Measurements from ENCODE around the gene TP53I11.
A peak's percentile ranks its signal among the peaks of the same experiment; 100 is the strongest.

Gene TP53I11

DNA sequence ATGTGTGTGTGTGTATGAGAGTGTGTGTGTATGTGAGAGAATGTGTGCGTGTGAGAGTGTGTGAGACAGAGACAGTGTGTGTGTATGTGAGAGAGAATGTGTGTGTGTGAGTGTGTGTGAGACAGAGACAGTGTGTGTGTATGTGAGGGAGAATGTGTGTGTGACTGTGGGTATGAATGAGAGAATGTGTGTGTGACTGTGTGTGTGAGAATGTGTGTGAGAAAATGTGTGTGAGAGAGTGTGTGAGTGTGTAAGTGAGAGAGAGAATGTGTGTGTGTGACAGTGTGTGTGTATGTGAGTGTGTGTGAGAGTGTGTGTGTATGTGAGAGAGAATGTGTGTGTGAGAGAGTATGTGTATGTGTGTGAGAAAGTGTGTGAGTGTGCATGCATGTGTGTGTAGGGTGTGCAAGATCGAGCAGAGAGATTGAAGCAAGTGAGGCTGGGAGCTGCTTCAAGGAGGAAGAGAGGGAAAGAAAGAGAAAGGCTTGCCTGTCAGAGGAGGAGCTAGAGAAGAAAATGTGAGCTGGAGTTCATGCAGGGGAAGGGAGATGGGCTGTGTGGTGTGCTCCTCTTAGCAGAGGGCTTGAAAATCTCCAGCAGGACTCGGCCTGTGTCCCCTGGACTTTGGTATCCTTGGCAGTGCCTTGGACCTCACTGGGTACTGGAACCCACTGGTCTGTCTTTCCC lies 27.7 kb upstream of the TP53I11 start:
- no peak for DNase-seq

DNA sequence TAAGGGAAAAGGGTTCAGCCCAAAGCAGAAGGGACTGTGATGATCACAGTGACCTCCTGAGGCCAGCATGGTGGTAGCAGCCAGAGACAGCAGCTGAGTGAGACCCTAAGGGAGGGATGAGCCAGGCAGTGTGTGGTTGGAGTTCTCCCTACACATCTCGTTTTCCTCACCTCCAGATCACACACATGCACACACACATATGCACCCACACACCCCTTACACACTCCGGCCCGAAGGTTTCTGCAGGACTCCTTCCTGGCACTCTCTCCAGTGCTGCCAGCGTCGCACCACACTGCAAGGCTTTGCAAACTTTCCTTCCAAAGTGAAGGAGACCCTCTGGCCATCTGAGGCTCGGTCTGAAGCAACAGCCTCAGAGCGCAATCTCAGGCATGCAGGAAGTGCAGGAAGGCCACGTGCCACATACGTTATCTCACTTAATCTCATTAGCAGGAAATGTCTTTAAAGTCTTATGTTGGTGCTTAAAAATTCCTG lies 26.9 kb upstream of the TP53I11 start:
- no peak for DNase-seq

DNA sequence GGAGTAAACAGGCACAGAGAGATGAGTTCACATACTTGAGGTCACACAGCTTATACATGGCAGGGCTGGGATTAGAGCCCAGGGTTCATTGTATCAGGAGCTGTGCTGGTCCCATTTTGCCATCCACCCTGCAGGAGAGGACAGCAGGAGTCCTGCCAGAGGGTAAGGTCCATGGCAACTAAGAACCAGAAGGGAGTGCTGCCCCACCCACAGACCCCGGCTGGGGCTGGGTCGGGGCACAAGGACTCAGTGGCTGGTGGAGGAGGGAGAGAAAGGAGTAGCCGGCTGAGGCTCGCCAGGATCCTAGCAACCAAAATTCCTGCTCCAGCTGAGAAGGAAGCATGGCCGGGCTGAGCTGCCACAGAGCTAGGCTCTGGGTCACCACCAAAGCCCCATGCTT lies 25.9 kb upstream of the TP53I11 start:
- no peak for DNase-seq

DNA sequence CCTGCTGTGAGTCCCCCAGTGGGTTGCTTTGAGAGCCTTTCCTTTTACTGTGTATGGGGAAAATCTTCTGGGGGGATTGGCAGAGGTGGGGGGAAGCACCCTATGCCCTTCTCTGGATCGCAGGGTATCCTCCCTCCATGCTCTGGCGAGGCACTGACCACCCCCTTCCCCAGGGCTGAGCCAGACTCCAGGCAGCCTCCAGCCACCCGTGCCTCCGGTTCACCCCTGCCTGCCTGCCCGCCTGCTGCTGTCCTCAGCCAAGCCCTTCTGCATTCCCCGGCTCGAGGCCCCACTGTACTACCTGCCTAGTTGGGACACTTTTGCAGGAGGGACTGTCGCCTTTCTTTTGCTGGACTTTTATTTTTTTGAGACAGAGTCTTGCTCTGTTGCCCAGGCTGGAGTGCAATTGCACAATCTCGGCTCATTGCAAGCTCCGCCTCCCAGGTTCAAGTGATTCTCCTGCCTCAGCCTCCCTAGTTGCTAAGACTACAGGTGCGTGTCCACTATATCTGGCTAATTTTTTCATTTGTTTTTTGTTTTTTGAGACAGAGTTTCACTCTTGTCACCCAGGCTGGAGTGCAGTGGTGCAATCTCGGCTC lies 23.8 kb upstream of the TP53I11 start:
- no peak for DNase-seq

DNA sequence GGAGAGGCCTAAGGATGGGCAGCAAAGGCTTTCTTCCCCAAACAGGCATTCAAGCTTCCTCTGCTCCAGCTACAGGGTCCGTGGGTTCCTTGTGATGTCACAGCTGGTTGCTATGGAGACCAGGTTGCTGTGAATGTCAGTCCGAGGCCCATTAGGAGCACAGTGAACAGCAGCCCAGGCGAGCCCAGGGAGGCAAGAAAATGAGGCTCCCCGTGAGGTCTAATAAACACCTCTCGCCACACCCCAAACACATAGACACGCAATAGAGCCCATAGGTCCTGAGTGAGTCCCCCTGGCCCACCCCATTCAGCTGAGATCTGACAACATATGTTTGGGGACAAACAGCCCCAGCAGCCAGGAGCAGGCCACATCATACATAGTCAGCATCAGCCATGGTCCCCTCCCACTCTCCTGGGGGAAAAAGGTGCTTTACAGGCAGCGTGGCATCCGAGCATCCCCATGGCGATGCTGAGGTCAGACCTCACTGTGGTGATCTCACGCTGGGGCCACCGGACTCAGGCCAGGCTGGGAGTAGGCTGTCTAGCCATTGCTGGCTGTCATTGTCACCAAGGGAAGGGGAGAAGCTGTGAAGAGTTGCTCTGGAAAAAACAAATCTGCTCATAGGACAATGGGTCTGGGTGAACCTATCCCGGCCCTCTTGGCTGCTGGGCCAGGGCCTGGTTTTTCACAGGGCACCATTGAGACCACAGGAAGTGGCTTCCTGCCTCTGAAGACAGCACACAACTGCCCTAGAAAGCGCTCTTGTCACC lies 23.1 kb upstream of the TP53I11 start:
- DNase-seq: no peak

DNA sequence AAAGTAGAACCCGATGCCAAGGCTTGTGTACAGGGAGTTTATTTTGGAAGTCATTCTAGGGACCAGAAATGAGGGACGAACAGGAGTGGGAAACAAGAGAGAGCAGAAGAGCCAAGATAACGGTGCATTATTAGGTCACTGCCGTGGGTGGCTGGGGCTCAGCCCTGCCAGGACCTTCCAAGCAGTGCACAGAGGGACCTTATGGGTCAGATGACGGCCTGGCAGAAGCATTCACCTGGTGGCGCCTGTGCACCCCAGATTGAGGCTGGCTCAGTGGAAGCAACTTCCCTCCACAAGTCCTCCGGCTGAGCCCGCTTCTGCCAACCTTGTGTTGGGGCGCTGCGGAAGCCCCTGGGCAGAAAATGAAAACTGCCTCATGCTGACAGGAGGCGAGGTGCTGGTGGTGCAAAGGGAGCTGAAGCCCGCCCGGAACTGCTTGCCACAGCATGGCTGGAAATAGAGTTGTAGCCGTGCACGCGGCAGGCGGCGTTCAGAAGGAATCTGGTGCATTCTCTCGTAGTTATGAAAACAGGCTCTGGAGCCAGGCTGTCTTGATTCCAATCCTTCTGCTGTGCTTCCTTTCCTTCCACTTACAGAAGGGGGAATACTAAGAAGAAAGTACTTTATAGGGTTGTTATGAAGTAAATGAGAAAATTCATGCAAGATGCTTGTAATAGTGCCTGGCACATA lies 22.2 kb upstream of the TP53I11 start:
- DNase-seq: no peak

DNA sequence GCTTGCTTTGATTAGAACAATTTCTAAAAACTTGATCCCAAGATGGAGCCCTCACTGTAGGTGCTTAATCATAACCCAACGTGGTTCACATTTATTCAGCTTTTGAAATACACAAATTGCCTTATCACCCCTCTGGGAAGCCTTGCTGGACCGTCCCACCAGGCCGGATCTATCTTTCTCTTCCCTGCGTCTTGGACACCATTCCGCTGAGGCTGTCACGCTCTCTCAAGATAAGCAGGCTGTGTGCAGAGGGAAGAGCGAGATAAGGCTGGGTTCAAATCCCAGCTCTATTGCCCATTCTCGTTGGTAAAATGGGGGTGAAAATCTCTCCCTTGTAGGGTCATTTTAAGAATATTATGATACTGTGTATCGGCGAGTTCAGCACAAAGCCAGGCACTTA lies 20.5 kb upstream of the TP53I11 start:
- DNase-seq: no peak

DNA sequence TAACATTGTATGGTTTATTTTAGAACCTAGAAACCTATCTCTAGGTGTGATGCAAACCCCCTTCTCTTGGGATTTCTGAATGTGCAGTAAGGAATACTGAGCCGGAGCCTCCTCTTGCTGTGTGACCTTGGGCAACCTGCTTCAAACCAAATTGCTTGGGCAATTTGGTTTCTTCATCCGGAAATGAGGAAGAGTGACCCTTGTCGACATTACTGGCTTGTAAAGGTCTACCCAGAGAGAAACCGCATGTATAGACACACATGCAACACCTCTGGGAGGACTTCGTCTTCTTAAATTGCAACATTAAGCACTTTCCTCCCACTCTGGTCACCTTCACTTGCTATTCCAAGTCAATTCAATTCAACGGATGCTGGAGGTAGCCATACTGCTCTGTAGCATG lies 19.6 kb upstream of the TP53I11 start:
- no peak for DNase-seq

DNA sequence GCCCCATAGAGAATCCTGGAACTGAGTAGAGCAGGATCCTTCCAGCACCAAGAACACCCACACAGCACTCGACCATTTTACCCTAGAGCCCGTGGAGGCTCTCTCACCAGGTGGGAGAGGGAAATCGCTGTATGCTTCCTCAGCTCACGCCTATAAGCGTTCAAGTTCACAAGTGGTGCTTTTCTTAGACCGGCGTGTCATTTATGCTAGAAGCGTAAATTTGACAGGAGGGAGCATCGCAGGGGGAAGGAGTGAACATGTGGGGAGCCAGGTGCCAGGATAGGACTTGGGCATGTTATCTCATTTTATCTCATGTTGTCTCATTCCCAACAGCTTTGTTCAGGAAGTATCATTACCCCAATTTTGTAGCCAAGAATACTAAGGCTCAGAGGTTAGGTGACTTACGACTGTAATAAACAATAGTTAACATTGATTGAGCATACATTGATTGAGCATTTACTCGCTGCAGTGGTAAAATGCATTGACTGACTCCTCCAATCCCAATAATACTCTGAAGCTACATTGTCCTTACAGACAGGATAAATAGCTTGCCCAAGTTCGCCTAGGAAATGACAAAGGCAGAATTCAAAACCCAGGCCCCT lies 19.1 kb upstream of the TP53I11 start:
- no peak for DNase-seq

DNA sequence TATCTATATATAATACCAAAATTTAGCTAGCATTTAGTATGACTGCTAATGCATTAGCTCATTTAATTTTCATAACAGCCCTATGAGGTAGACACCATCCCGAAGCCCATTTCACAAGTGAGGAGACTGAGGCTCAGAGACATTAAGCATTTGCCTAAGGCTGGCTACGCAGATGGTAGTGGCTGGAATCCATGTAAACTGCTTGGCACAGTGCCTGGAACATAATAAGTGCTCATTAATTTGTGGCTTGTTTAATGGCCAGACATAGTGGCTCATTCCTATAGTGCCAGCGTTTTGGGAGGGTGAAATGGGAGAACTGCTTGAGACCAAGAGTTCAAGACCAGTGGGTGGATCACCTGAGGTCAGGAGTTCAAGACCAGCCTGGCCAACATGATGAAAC lies 17.8 kb upstream of the TP53I11 start:
- DNase-seq: peak; percentile 71 to 85

DNA sequence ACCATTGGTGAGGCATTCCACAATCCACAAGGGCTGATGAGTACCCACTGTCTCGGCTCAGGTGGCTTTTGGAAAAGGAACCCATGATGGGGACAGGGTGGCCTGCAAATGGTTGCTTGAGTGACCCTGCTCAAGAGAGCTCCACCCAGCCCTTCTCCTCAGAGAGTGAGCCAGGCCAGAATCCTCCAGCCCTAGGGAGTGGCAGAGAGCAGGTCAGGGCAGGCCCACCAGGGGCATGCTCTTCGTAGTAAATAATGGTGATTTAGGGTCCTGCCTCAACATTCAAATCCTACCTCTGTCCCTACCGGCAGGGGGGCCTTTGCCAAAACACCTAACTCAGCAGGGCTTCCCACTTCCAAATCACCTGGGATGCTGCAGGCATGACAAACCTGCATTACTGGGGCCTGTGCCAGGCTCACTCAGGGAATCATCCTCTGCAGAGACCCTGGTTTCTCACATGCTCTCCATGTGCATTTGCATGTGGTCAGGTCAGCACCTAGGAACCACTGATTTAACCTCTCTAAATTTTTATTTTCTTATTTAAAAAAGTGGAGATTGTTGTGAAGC lies 17.3 kb upstream of the TP53I11 start:
- no peak for DNase-seq

DNA sequence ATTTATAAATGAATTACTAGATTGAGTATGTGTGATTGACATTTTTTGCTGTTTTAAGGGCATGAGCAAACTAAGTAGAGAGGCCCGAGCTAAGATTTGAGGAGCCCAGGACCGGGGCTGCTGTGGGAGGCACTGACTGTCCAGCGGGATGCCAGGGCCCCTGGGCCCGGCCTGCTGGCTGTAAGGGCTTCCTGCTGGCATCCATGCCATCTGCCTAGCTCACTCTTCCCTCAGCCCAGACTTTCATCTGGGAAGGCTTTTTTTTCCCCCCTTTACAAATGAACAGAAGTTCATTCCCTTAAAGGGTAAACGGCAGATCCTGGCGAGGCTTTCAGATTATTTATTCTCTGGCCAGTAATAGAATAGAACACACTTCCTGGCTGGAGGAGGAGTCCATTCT lies 16.0 kb upstream of the TP53I11 start:
- DNase-seq: peak; percentile 27 to 71

DNA sequence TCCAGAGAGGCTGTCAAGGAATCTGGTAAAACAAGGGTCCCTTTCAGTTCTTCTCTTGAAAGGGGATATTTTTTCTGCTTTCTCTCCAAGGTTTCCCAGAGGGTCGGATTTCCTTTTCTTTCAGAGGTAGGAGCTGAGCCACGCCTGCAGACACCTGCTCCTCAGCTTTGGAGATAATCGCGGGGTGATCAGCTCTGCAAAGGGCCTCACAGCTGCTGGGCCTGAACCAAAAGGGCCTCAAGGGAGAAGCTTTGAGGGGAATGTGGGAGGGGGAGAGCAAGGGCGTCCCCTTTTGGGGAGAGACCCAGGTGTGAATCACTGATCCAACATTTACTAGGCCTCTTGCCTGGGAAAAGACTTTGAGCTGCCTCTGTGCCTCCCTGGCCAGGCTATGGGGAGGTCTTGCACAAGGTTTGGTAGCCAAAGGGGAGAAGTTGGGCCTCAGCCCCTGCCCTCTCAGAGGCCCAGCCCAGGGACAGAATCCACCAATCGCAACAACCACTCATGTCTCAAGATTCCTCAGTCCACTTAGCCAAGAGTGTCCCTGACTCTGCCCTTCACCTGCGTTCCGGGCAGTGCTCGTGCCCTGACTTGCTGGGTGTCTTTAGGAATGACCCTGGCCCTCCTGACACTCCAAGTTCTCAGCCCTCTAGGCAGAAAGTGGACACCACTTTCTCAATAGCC lies 14.0 kb upstream of the TP53I11 start:
- DNase-seq: no peak

DNA sequence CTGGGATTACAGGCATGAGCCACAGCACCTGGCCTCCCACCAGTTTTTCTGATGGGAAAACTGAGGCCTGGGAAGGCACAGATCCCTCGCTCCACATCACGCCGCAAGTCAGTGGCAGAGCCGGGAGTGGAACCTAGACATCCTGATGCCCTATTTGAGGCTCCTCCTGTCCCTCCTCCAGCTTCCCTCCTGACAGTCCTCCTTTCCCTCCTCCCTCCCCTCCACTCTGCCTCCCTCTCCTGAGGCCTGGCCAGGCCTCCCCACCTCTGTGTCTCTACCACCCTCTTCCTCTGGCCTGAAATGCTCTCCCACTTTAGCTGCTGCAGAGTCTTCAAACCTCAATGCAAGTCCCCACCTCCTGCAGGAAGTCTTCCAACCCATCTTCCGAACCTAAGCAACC lies 13.3 kb upstream of the TP53I11 start:
- no peak for DNase-seq

DNA sequence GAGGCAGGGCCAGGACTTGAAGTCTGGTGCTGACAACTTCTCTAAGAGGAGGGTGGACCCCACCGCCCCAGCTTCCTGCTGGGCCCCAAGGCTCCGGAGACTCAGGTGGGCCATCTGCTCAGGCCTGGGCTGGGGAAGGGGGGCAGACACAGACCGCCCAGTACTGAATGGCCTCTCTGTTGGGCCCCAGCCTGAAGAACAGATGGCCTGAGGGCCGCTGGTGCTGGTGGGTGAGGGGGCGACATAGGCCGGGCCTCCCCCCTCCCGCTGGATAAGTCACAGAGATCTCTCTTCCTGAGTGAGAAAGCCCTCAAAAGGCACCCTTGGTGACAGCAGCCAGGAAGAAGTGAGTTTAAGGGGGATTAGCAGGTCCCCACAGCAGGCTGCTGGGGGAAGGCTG lies 12.5 kb upstream of the TP53I11 start:
- DNase-seq: no peak

DNA sequence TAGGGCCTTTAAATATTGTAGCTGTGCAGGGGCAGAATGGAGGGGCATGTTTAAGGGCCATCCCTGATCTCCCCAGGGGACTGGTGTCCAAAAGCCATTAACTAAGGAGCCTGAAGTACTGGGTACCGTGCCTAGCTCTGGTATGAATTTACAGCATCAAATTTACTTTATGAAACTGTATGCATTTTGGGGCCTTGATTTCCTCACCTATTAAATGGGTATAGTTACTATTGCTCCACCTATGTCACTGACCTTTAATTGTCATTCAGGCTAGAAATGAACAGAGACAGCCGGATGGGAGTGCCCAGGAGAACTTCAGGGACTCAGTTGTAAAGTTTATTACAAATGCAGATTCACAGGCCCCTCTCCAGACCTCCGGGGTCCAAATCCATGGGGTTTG lies 11.8 kb upstream of the TP53I11 start:
- no peak for DNase-seq

DNA sequence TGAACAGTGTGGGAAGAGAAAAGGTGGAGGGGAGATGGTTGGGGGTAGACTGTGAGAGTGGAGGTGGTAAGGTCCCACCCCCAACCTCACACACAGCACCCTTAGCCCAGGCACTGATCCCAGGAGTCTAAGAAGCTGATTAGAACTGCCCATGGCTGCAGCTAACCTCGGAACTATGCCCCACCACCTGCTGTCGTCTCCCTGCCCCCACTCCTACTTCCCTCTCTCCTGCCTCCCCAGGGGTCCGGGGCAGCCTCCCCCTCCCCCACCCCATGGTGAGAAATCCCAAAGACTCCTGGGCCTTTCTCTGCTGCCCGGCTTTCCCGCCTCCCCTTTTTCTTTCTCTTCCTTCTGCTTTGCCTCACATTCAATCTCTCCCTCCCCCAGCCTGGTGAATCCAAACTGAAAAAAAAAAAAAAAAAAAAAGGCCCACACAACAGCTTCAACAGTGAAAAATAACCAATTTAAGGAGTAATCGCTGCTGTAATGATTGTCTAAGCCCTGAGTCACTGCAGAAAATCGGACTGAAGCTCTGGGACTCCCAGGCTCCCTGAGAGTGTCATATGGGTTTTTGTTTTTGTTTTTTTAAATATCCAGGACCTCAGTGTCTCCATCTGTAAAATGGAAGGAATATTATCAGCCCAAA lies 9.6 kb upstream of the TP53I11 start:
- no peak for DNase-seq

DNA sequence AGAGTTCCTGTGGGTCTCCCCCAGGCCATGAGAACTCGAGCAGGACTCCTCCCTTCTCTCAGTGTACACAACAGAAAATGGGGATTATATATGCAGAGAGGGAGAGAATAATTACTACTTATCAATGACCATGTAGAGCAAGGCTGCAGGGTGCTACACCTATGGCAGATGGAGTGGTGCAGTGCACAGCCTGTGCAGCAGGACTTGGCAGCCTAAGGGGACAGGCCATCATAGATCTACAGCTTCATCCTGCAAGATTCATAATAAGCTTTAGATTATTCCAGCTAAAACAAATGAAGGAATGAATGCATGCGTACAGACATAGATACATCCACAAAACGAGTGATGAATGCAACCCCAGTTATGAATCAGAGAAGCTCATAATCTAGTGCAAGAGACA lies 8.4 kb upstream of the TP53I11 start:
- no peak for DNase-seq

DNA sequence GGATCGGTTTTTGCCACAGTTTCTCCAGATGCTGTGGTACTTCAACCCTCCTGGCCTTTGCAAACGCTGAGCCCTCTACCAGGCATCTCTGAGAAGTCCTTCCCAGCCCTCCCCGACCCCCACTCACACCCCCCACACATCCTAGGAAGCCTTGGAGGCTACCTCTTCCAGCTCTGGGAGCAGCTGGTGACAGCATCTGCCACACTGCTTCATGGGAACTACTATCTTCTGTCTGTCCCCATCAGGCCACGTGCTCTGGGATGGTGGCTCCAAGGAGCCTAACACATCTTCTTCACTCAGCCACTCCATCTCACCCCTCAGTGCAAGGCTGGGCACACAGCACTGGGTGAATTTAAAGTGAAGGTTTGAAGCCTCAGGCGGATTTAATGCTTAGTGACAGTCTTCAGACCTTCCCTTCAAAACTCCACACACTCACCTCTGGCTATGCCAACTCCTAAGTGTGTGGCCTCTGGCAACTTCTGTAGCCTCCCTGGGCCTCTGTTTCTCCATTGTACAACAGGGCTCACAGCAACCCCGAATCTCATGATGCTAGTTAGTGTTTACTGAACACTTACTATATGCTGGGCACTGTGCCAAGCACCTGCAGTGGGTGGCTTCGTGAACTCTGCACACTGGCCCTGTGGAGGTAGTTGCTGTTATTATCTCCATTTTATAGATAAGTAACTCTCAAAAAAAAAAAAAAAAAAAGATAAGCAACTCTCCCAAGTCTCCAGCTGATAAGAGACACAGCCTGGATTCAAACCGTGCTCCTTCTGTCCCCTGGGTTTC lies 7.3 kb upstream of the TP53I11 start:
- DNase-seq: no peak

DNA sequence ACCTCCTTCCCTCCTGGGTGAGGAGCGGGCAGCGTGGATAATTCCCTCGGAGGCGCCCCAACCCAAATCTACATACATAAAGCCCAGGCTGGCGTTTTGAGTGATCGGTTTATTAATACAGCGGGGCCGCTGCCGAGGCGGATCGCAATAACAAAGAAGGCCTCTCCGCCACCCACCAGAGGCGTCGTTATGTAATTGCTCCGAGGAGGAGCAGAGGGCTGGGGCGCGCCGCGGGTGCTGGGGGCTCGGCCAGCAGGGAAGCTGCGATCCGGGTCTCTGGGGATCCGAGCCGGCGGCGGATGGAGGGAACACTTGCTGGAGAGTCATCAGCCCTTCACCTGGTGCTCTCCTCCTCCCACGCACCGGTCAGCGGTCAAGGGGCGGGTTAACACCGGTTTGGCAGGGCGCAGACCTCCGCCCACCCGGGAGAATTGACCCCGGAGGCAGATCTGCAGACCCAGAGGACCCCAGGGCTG lies 6.4 kb upstream of the TP53I11 start:
- no peak for DNase-seq

Measured in NCI-H446 (cell line).